ENCODE measurements around the gene THAP12.

DNA sequence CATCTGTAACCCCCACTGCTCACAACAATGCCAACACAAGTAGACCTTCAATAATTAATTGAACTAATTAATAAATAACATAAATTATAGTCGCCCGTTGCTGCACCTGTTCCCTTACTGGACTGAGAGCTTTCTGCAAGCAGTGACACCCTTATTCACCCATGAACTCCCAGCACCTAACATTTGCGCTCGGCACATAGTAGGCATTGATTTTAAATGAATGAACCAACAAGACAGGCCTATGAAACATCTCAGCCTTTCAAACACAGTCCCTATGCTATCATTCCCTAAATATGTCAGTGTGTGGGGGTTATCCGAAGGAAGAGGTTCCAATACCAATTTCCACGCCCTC lies 1.1 kb downstream of the THAP12 start:
- TF ChIP-seq TP53 (CRISPR knock-in tag; IDR thresholded peaks at IDR 0.05): no peak
- TF ChIP-seq, protein P1, sequence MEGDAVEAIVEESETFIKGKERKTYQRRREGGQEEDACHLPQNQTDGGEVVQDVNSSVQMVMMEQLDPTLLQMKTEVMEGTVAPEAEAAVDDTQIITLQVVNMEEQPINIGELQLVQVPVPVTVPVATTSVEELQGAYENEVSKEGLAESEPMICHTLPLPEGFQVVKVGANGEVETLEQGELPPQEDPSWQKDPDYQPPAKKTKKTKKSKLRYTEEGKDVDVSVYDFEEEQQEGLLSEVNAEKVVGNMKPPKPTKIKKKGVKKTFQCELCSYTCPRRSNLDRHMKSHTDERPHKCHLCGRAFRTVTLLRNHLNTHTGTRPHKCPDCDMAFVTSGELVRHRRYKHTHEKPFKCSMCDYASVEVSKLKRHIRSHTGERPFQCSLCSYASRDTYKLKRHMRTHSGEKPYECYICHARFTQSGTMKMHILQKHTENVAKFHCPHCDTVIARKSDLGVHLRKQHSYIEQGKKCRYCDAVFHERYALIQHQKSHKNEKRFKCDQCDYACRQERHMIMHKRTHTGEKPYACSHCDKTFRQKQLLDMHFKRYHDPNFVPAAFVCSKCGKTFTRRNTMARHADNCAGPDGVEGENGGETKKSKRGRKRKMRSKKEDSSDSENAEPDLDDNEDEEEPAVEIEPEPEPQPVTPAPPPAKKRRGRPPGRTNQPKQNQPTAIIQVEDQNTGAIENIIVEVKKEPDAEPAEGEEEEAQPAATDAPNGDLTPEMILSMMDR (IDR thresholded peaks at IDR 0.05): no peak
- no peak for TF ChIP-seq ZNF317 (CRISPR knock-in tag; IDR thresholded peaks at IDR 0.05; ENCODE audit: borderline replicate concordance, low read depth)
